ENCODE data around the gene TANGO6.
A peak's percentile ranks its signal among the peaks of the same experiment; 100 is the strongest.
"Not testable (repeated sequence)": the region's sequence is repeated elsewhere in the genome, so short reads cannot be mapped to it uniquely, and the experiment has no call there.

TANGO6 gene

DNA sequence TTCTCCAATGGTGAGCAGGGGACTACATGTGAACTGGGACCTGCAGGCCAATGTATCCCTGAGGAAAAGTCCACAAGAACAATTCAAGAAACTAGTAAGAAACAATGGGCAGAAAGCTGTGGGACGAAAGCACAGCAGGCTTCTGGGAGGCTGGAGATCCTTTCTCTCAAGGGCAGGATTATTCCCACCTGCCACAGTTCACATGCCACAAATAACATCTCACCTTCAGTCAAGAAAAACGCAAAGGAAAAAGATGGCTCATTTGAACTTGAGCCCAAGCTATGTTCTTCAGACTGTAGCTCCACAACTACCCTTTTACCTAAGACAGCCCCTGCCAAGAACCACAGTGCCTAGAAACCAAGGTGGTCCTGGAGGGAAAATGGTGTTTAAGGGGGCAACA lies 275.1 kb downstream of the TANGO6 start:
- DNase-seq (ENCODE audit: low read depth in 2 of 2) = no peak

DNA sequence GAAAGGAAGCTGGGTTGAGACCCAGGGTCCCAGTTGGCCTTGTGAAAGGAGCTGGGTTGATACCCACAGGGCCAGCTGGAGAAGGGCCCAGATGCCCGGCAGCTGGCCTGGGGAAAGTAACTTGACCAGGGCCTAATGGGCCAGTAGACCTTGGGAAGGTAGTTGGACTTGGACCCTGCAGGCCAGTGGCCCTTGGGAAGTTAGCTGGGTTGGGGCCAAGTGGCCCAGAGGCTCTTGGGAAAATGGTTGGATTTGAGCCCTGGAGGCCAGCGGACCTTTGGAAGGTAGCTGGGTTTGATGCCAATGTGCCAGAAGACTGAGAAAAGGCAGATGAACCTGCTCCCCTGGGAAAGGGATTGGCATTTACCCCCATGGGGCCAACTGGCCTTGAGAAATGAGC lies 275.7 kb downstream of the TANGO6 start:
- no peak for DNase-seq (ENCODE audit: low read depth in 2 of 2)

- DNase-seq (ENCODE audit: low read depth in 2 of 2) = no peak
Observed at GRCh38 chr16:69119536-69119935, 276.2 kb downstream of the TANGO6 start.

GRCh38 chr16:69120096-69120664 lies 276.8 kb downstream of the TANGO6 start:
- DNase-seq (ENCODE audit: low read depth in 2 of 2) = no peak

DNA sequence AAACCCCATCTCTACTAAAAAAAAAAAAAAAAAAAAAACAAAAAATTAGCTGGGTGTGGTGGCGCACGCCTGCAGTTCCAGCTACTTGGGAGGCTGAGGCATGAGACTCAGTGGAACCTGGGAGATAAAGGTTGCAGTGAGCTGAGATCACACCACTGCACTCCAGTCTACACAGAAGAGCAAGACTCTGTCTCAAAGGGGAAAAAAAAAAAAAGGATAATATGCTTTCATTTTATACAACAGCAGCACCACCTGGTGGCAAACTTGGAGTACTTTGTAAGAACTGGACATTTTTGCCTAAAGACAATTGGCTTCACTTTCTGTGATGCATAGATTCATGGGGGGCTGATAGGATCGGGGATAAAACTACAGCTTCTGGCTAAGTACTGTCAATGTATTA lies 280.6 kb downstream of the TANGO6 start:
- peak in 1 of 2 donors; percentile 53 for DNase-seq (ENCODE audit: low read depth in 2 of 2)

DNA sequence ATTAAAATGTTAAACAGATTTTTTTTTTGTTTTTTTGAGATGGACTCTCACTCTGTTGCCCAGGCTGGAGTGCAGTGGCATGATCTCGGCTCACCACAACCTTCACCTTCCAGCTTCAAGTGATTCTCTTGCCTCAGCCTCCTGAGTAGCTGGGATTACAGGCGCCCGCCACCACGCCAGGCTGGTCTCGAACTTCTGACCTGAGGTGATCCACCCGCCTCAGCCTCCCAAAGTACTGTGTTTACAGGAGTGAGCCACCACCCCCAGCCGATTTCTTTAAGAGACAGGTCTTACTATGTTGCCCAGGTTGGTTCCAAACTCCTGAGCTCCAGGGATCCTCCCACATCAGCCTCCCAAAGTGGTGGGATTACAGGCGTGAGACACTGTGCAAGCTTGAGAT lies 281.1 kb downstream of the TANGO6 start:
- DNase-seq (ENCODE audit: low read depth in 2 of 2) = not testable (repeated sequence)

- DNase-seq (ENCODE audit: low read depth in 2 of 2) = not testable (repeated sequence)
Observed at GRCh38 chr16:69124961-69125360, 281.6 kb downstream of the TANGO6 start.

- no peak for DNase-seq (ENCODE audit: low read depth in 2 of 2)
Observed at GRCh38 chr16:69126221-69126620, 282.9 kb downstream of the TANGO6 start.

DNA sequence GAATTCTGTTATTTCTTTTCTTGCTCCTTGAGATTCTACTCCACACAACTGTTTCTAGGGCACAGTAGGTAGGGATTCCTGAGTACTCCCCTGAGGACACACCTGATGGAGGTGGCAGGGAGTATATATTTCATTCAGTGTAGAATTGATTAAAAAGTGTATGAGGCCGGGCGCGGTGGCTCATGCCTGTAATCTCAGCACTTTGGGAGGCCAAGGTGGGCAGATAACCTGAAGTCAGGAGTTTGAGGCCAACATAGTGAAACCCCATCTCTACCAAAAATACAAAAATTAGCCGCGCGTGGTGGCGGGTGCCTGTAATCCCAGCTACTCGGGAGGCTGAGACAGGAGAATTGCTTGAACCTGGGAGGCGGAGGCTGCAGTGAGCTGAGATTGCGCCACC lies 283.5 kb downstream of the TANGO6 start:
- DNase-seq (ENCODE audit: low read depth in 2 of 2) = not testable (repeated sequence)

DNA sequence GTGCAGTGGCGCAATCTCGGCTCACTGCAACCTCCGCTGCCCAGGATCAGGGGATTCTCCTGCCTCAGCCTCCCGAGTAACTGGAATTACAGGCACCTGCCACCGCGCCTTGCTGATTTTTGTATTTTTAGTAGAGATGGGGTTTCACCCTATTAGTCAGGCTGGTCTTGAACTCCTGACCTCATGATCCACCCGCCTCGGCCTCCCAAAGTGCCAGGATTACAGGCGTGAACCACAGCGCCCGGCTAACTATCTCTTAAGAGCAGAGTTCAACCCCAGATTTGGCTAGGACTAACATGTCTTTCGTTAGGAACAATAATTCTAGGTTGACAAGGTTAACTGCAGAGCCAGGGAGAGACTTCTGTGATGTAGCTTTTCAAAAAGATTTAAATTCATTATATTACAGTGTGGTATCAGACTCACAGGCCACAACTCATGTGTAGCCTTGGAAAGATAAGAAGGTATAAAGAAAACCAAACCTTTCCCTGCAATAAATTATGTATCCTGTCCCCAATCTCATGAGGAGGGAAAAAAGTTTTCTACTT lies 284.7 kb downstream of the TANGO6 start:
- DNase-seq (ENCODE audit: low read depth in 2 of 2) = no peak

- no peak for DNase-seq (ENCODE audit: low read depth in 2 of 2)
Observed at GRCh38 chr16:69130461-69130860, 287.1 kb downstream of the TANGO6 start.

GRCh38 chr16:69131167-69131838 lies 288.0 kb downstream of the TANGO6 start:
- DNase-seq (ENCODE audit: low read depth in 2 of 2) = no peak

DNA sequence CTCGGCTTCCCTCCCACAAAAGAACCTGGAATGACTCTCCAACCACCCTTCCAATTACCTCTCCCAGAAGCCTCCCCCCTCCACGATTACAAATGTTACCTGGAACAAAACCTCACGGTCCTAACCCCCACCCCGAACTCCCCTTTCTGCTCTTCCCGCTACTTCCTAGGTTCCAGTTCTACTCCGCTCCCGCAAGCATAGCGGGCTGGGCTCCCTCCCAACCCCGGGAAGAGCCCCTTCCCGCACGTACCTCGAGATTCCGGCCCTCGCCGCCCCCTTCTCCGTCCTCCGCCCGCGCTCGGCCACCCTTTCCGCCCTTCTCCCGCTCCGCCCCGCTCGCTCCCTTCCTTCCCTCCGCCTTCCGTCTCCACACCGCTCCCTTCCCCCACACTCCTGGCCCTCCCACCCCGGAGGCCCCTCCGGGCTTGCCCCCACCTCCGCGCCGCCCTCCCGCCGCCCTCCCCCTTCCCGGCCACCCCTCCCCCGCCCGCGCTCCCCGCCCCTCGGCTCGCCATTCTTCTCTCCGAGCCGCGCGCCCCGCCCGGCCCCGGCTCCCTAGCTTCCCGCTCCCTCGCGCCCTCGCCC lies 288.6 kb downstream of the TANGO6 start:
- DNase-seq (ENCODE audit: low read depth in 2 of 2) = peak; percentile 31 to 53

DNA sequence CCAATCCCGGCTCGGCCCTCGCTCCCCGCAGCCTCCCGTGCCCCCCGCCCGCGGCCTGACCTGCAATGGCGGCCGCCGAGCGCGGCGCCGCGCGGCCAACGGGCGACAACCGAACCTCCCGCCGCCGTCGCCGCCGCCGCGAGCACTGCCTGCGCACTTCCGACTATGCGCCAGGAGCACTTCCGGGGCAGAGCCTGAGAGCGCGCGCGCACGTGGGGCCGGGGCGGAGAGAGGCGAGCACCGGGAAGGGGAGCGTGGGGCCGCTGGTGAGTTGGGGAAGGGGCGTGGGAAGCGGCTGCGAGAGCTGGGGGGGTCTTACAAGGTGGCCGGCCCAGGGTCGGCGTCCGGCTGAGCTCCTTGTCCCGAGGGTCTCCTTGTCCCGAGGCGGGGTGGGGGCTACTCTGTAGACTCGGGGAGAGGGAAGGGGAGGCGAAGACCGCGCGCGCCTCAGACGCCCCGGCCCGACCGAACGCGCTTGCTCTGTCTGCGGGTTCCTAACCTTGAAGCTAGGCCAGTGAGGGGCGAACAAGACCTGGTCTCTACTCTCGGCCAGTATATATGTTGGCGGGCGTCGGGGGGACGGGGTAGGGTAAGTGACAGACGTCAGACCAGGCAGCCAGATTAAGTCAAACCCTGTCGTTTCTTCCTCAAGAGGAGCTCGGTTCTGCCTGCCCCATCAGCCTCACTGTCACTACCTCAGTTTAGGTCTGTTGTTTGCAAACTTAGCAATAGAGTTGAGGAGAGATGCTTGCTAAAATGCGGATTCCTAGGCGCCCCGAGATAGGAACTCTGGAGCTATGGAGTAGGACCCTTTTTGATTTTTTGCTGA lies 289.3 kb downstream of the TANGO6 start, which contains the start of the genes CHTF8 and UTP4:
Gene CHTF8 (minus strand): TSS at position 165 of the 829 bp plus-strand sequence. CDS start 11,130 bp downstream, outside the sequence.
Gene UTP4 (plus strand): TSS at position 226 of the 829 bp plus-strand sequence. CDS start 811 bp downstream, outside the sequence.
- peak; percentile 70 to 76 for DNase-seq (ENCODE audit: low read depth in 2 of 2)

GRCh38 chr16:69133373-69133954 lies 290.1 kb downstream of the TANGO6 start:
- DNase-seq (ENCODE audit: low read depth in 2 of 2) = no peak
